Lung (tissue), 12 donors: ENCODE data around the gene NKAIN4. TPM values are rescaled to one million over a fixed set of nuclear protein-coding genes. Genes with fewer than 3 reads are reported as not detected.

Source experiments
- ATAC-seq: fragments of 200-7000 bp; cut with Tn5 transposase; one replicate; pipeline ENCODE4 v1.9.1; 2020; ENCODE audit warnings: moderate number of reproducible peaks; ENCODE audit not compliant: insufficient read depth, low FRiP score
- DNase-seq, 3 donors: peaks; one replicate each; pipeline ENCODE4 v3.0.0-alpha.2; 2013 to 2017
- H3K27ac ChIP-seq, 2 donors: one replicate each; pipeline ENCODE4 v1.5.1; 2013; ENCODE audit warnings: mild to moderate bottlenecking in 2 of 2, moderate library complexity in 2 of 2, control low read depth in 1 of 2, inconsistent platforms in 1 of 2, low read depth in 1 of 2, low read length in 1 of 2
- H3K27me3 ChIP-seq, 3 donors: one replicate each; pipeline ENCODE4 v1.5.1; 2013; ENCODE audit warnings: low read length in 2 of 3; ENCODE audit not compliant: control insufficient read depth in 3 of 3, insufficient read depth in 3 of 3
- H3K36me3 ChIP-seq, 4 donors: one replicate each; pipeline ENCODE4 v1.5.1; 2013; ENCODE audit warnings: low read length in 4 of 4, mild to moderate bottlenecking in 1 of 4, moderate library complexity in 1 of 4; ENCODE audit not compliant: control insufficient read depth in 4 of 4, insufficient read depth in 4 of 4
- H3K4me1 ChIP-seq, 5 donors: one replicate each; pipeline ENCODE4 v1.5.1; 2013; ENCODE audit warnings: low read length in 5 of 5, mild to moderate bottlenecking in 2 of 5, moderate library complexity in 1 of 5; ENCODE audit not compliant: control insufficient read depth in 5 of 5, insufficient read depth in 5 of 5
- H3K4me3 ChIP-seq: one replicate; pipeline ENCODE4 v1.5.1; 2013; ENCODE audit warnings: mild to moderate bottlenecking, control low read depth, moderate library complexity
- H3K9ac ChIP-seq, 2 donors: one replicate each; pipeline ENCODE4 v1.5.1; 2013; ENCODE audit warnings: low read length in 2 of 2, control low read depth in 1 of 2; ENCODE audit not compliant: insufficient read depth in 1 of 2
- H3K9me3 ChIP-seq, 4 donors: one replicate each; pipeline ENCODE4 v1.5.1; 2013; ENCODE audit warnings: low read length in 3 of 4, mild to moderate bottlenecking in 1 of 4, moderate library complexity in 1 of 4; ENCODE audit not compliant: control insufficient read depth in 4 of 4, insufficient read depth in 3 of 4
- CTCF ChIP-seq: IDR thresholded peaks from 2 replicates; pipeline ENCODE4 v1.5.1; 2012; ENCODE audit warnings: mild to moderate bottlenecking; ENCODE audit errors: control extremely low read depth, extremely low read depth
- WGBS, 2 donors: extraction: QIAGEN DNeasy Blood & Tissue Kit; methylation state at CpG; one replicate each; pipeline ENCODE4 v1.1.7; 2013; 5-methylcytosine and 5-hydroxymethylcytosine counted together
- polyA plus RNA-seq, 2 donors: library from polyadenylated mRNA; stranded (reverse); fragments of 200-250 nt; gene quantifications; one replicate each; pipeline ENCODE4 v1.2.1, GENCODE V29; 2013
- total RNA-seq, 2 donors: library from RNA; depleted of rRNA in 1 of 2; stranded (reverse); fragments of >200 nt in 1 of 2; gene quantifications; one replicate each; pipeline ENCODE4 v1.2.1, GENCODE V29; 2014 to 2021
- donor health status: control.
- donor health status: control.
- donor health status: Bipolar disorder and iron deficiency.
- donor health status: healthy.
- donor health status: DM: yes; HTN: yes; CAD: no.

Gene NKAIN4
- total and polyA plus RNA-seq, 4 donors = 0.10 to 1.7 TPM; not detected in 2

- Histone ChIP-seq H3K27ac (no peak overlapping the region), H3K4me1 (peaks cover 0 to 63% (median 20%) of the 10 kb centered on the region in 5 donors), H3K9me3 (no peaks in the 10 kb centered on the region), H3K4me3 (no peak overlapping the region), H3K9ac (no peak overlapping the region), H3K27me3 (no peaks in the 10 kb centered on the region), H3K36me3 (no peaks in the 10 kb centered on the region)
- ATAC-seq (no peak), DNase-seq (no peak)
- no peak for TF ChIP-seq CTCF
- WGBS, 2 donors = 85 to 92% methylated on average over 9 of the region's 9 CpGs
Measured at GRCh38 chr20:63269724-63270123, 15.5 kb upstream of the NKAIN4 start.

DNA sequence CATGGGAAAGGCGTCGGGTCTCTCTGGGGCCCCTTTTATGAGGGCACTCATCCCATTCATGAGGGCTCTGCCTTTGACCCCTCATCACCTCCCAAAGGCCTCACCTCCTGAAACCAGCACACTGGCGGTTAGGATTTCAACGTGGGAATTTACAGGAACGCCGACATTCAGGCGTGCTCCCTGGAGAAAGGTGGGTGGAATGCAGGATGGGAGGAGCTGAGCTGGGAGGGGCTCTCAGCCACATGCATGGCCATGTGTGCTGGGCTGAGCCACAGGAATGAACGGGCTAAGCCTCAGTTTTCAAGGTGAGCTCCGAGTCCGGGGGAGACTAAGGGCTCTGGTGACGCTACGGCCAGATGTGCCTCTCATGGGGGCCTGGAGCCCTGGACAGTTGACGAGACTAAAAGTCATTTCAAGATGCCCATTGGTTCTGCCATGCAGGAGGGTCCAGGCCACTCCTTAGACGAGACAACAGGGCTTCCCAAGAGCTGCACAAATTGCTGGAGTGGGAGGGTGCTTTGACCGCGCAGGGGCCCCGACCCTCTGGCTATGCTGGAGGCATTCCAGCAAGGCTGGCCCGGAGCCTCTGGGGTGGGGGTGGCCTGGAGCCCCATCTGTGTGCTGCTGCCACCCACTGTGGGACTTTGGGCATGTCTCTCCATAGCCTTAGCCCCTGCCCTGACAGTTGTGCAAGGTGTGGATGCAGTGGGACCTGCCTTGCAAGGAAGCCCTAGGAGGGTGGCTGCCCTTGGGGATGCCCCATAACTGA is 14.6 kb upstream of the NKAIN4 start:
- no peak overlapping the region for H3K4me3 ChIP-seq
- no peaks in the 10 kb centered on the region for H3K36me3 ChIP-seq
- H3K4me1 ChIP-seq = peaks cover 0 to 63% (median 24%) of the 10 kb centered on the region in 5 donors
- no peak for ATAC-seq
- TF ChIP-seq CTCF = no peak
- no peak overlapping the region for H3K27ac ChIP-seq
- no peak for DNase-seq
- H3K9ac ChIP-seq = no peak overlapping the region
- H3K9me3 ChIP-seq = no peaks in the 10 kb centered on the region
- WGBS, 2 donors = 43 to 57% methylated on average over 18 of the region's 18 CpGs
- H3K27me3 ChIP-seq = no peaks in the 10 kb centered on the region

DNA sequence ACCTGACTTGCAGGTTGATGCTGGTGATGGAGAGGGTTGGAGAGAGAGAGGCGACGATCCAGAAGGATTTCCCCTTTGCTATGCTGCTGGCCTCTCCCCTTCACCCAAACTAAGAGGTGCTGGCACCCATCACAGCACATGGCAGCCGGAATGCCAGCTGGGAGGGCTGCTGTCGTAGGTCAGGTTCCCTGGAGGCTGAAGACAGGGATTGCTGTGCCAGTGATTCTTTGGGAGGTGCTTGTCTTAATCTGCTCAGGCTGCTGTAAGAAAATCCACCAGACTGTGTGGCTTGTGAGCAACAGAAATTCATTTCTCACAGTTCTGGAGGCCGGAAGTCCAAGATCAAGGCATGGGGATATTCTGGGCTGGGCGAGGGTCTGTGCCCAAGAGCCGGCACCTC is 14.0 kb upstream of the NKAIN4 start:
- no peak for DNase-seq
- 63 to 74% methylated on average over 7 of the region's 7 CpGs for WGBS, 2 donors

More for the DNA sequence above, 14.0 kb upstream of the NKAIN4 start:
- H3K36me3 ChIP-seq = no peaks in the 10 kb centered on the region
- peaks cover 0 to 57% (median 23%) of the 10 kb centered on the region in 5 donors for H3K4me1 ChIP-seq
- no peak overlapping the region for H3K4me3 ChIP-seq
- H3K9ac ChIP-seq = no peak overlapping the region
- no peaks in the 10 kb centered on the region for H3K27me3 ChIP-seq
- no peak for TF ChIP-seq CTCF
- ATAC-seq = no peak
- no peak overlapping the region for H3K27ac ChIP-seq
- no peaks in the 10 kb centered on the region for H3K9me3 ChIP-seq
